ENCODE data around the gene MAP2K5.

MAP2K5 gene

GRCh38 chr15:67827562-67828277 is 285.2 kb downstream of the MAP2K5 start:
- DNase-seq, result no peak

- no peak for DNase-seq
Measured at GRCh38 chr15:67828278-67828968, 285.9 kb downstream of the MAP2K5 start.

GRCh38 chr15:67828969-67829646 is 286.6 kb downstream of the MAP2K5 start:
- DNase-seq, result no peak

GRCh38 chr15:67829647-67830504 is 287.4 kb downstream of the MAP2K5 start:
- DNase-seq, result no peak

- DNase-seq, result no peak
Measured at GRCh38 chr15:67831363-67831762, 288.9 kb downstream of the MAP2K5 start.

- no peak for DNase-seq
Measured at GRCh38 chr15:67832031-67832551, 289.6 kb downstream of the MAP2K5 start.

GRCh38 chr15:67832897-67833709 is 290.6 kb downstream of the MAP2K5 start:
- DNase-seq, result no peak

- no peak for DNase-seq
Measured at GRCh38 chr15:67833710-67834511, 291.4 kb downstream of the MAP2K5 start.

- no peak for DNase-seq
Measured at GRCh38 chr15:67834581-67835296, 292.2 kb downstream of the MAP2K5 start.

GRCh38 chr15:67835297-67836133 is 293.0 kb downstream of the MAP2K5 start:
- no peak for DNase-seq

- no peak for DNase-seq
Measured at GRCh38 chr15:67836134-67836455, 293.6 kb downstream of the MAP2K5 start.

GRCh38 chr15:67836477-67836876 is 294.0 kb downstream of the MAP2K5 start:
- peak; percentile 13 for DNase-seq

GRCh38 chr15:67836955-67837354 is 294.5 kb downstream of the MAP2K5 start:
- DNase-seq, result no peak

- no peak for DNase-seq
Measured at GRCh38 chr15:67838789-67839332, 296.4 kb downstream of the MAP2K5 start.

GRCh38 chr15:67839499-67839928 is 297.0 kb downstream of the MAP2K5 start:
- no peak for DNase-seq

- peak; percentile 77 for DNase-seq
Measured at GRCh38 chr15:67839929-67840748, 297.6 kb downstream of the MAP2K5 start, which contains the start of gene RNU6-1. Gene RNU6-1 (minus strand): TSS chr15:67840045.

GRCh38 chr15:67840749-67841512 is 298.4 kb downstream of the MAP2K5 start:
- DNase-seq, result no peak

- DNase-seq, result no peak
Measured at GRCh38 chr15:67841513-67841762, 298.9 kb downstream of the MAP2K5 start.
